Liver (tissue), 9 donors: ENCODE measurements around the gene IFT57. TPM values are rescaled to one million over a fixed set of nuclear protein-coding genes. Genes with fewer than 3 reads are reported as not detected.

Experiments
- DNase-seq: peaks from one replicate; pipeline ENCODE4 v3.0.0-alpha.2; 2017; ENCODE audit warnings: low spot score
- H3K27ac ChIP-seq, 2 donors: one replicate each; pipeline ENCODE4 v1.7.0; 2013; ENCODE audit warnings: inconsistent platforms in 2 of 2, low read length in 2 of 2, control low read depth in 1 of 2, low read depth in 1 of 2, mild to moderate bottlenecking in 1 of 2
- H3K27me3 ChIP-seq, 4 donors: one replicate each; pipeline versions ENCODE4 v1.6.1 to v1.7.0; 2013; ENCODE audit warnings: low read length in 3 of 4, inconsistent platforms in 1 of 4, mild to moderate bottlenecking in 1 of 4, moderate library complexity in 1 of 4; ENCODE audit not compliant: control insufficient read depth in 4 of 4, insufficient read depth in 4 of 4
- H3K36me3 ChIP-seq, 4 donors: one replicate each; pipeline versions ENCODE4 v1.6.1 to v1.7.0; 2013; ENCODE audit warnings: low read length in 3 of 4, mild to moderate bottlenecking in 3 of 4, low read depth in 1 of 4, moderate library complexity in 1 of 4; ENCODE audit not compliant: control insufficient read depth in 4 of 4, insufficient read depth in 3 of 4
- H3K4me1 ChIP-seq, 4 donors: one replicate each; pipeline versions ENCODE4 v1.6.1 to v1.7.0; 2013; ENCODE audit warnings: low read length in 3 of 4, mild to moderate bottlenecking in 3 of 4, moderate library complexity in 1 of 4; ENCODE audit not compliant: control insufficient read depth in 4 of 4, insufficient read depth in 4 of 4
- H3K4me3 ChIP-seq, 3 donors: one replicate each; pipeline versions ENCODE4 v1.6.1 to v1.7.0; 2013; ENCODE audit warnings: low read length in 3 of 3, control low read depth in 1 of 3, low read depth in 1 of 3, mild to moderate bottlenecking in 1 of 3
- H3K9ac ChIP-seq, 2 donors: one replicate each; pipeline ENCODE4 v1.7.0; 2013; ENCODE audit warnings: low read length in 2 of 2, mild to moderate bottlenecking in 2 of 2, moderate library complexity in 2 of 2, control low read depth in 1 of 2, low read depth in 1 of 2
- H3K9me3 ChIP-seq, 4 donors: one replicate each; pipeline versions ENCODE4 v1.6.1 to v1.7.0; 2013; ENCODE audit warnings: low read length in 3 of 4; ENCODE audit not compliant: control insufficient read depth in 4 of 4
- EGR1 ChIP-seq, 2 donors: IDR thresholded peaks; 2 replicates each; pipeline ENCODE4 v1.6.1; 2016 to 2018; ENCODE audit warnings: antibody characterized with exemption in 2 of 2, low read depth in 2 of 2
- FOXA1 ChIP-seq: IDR thresholded peaks from 2 replicates; pipeline ENCODE4 v1.6.1; 2016; ENCODE audit warnings: antibody characterized with exemption
- FOXA2 ChIP-seq: IDR thresholded peaks from 2 replicates; pipeline ENCODE4 v1.6.1; 2016; ENCODE audit warnings: antibody characterized with exemption
- GABPA ChIP-seq, 2 donors: IDR thresholded peaks in 1 of 2; conservative IDR thresholded peaks in 1 of 2; 2 replicates each; pipeline ENCODE4 v1.6.1; 2016; ENCODE audit warnings: antibody characterized with exemption in 2 of 2, mild to moderate bottlenecking in 1 of 2, moderate library complexity in 1 of 2
- HNF4A ChIP-seq, 2 donors: conservative IDR thresholded peaks; 2 replicates each; pipeline ENCODE4 v1.6.1; 2016; ENCODE audit warnings: antibody characterized with exemption in 2 of 2, mild to moderate bottlenecking in 2 of 2
- HNF4G ChIP-seq: IDR thresholded peaks from 2 replicates; pipeline ENCODE4 v1.6.1; 2016; ENCODE audit warnings: antibody characterized with exemption
- JUND ChIP-seq, 2 donors: IDR thresholded peaks; 2 replicates each; pipeline ENCODE4 v1.6.1; 2016; ENCODE audit warnings: antibody characterized with exemption in 2 of 2
- NR2F2 ChIP-seq: IDR thresholded peaks from 2 replicates; pipeline ENCODE4 v1.6.1; 2016; ENCODE audit warnings: antibody characterized with exemption
- RAD21 ChIP-seq, 2 donors: IDR thresholded peaks; 2 replicates each; pipeline ENCODE4 v1.6.1; 2016; ENCODE audit warnings: antibody characterized with exemption in 2 of 2, mild to moderate bottlenecking in 2 of 2
- REST ChIP-seq: IDR thresholded peaks from 2 replicates; pipeline ENCODE4 v1.6.1; 2016; ENCODE audit warnings: antibody characterized with exemption, mild to moderate bottlenecking
- RXRA ChIP-seq, 2 donors: IDR thresholded peaks; 2 replicates each; pipeline ENCODE4 v1.6.1; 2017 to 2018; ENCODE audit warnings: antibody characterized with exemption in 2 of 2, mild to moderate bottlenecking in 1 of 2
- SP1 ChIP-seq: IDR thresholded peaks from 2 replicates; pipeline ENCODE4 v1.6.1; 2018; ENCODE audit warnings: antibody characterized with exemption, mild to moderate bottlenecking
- TAF1 ChIP-seq: conservative IDR thresholded peaks from 2 replicates; pipeline ENCODE4 v1.6.1; 2016; ENCODE audit warnings: antibody characterized with exemption, mild to moderate bottlenecking
- YY1 ChIP-seq: IDR thresholded peaks from 2 replicates; pipeline ENCODE4 v1.6.1; 2016; ENCODE audit warnings: antibody characterized with exemption, mild to moderate bottlenecking
- ZBTB33 ChIP-seq: IDR thresholded peaks from 2 replicates; pipeline ENCODE4 v1.6.1; 2016; ENCODE audit warnings: antibody characterized with exemption
- WGBS: extraction: QIAGEN DNeasy Blood & Tissue Kit; methylation state at CpG from one replicate; pipeline ENCODE4 v1.1.7; 2013; 5-methylcytosine and 5-hydroxymethylcytosine counted together
- polyA plus RNA-seq, 2 donors: library from polyadenylated mRNA; stranded (reverse) in 1 of 2; unstranded in 1 of 2; fragments of 200-250 nt in 1 of 2; fragments of >200 nt in 1 of 2; fragmentation: Nextera tagmentation in 1 of 2; extraction: Ambion mirVana in 1 of 2; gene quantifications; one replicate each; pipeline versions ENCODE4 v1.2.1 to v1.2.3, GENCODE V29; 2013 to 2015
- total RNA-seq, 2 donors: library from RNA; depleted of rRNA; stranded (reverse); fragments of >200 nt; gene quantifications; one replicate each; pipeline ENCODE4 v1.2.3, GENCODE V29; 2014
- TF ChIP-seq, protein P1 (sequence below): fragments of 150-350 bp; IDR thresholded peaks from 2 replicates; pipeline ENCODE4 v1.5.1; 2017; ENCODE audit warnings: improper control_type of control experiment, low read depth, low read length; ENCODE audit not compliant: missing input control
- TF ChIP-seq, protein P2 (sequence below): IDR thresholded peaks from 2 replicates; pipeline ENCODE4 v1.6.1; 2016; ENCODE audit warnings: antibody characterized with exemption
- TF ChIP-seq, protein P3 (sequence below): IDR thresholded peaks from 2 replicates; pipeline ENCODE4 v1.6.1; 2016; ENCODE audit warnings: antibody characterized with exemption
- donor health status: healthy.
- donor health status: healthy.
- donor health status: healthy.
- donor health status: healthy.
- donor health status: healthy.

The IFT57 gene
- total and polyA plus RNA-seq, 4 donors, result 5.2 to 9.2 (median 7.3) TPM

DNA sequence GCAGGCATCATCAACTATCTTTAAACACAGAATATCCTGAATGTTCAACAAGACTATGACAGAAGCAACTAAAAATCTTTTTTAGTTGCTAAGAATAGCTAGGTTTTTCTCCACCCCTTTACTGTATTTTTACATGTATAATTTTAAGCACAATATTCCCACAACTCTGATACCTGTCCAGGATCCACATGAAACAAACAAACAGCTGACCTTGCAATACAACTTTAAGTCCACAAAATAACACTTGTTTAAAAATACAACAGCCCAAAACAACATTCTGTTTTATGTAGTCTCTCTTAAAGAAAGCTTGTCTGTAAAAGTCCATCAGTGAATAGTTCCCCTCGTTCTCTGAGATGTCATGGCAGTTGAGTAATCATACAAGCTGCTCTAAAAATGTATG lies 41.1 kb downstream of the IFT57 start:
- no peak overlapping the region for H3K9ac ChIP-seq
- no peaks in the 10 kb centered on the region for H3K27me3 ChIP-seq
- H3K27ac ChIP-seq, result no peak overlapping the region
- peaks cover 0 to 3% (median 0%) of the 10 kb centered on the region in 4 donors for H3K9me3 ChIP-seq
- no peaks in the 10 kb centered on the region for H3K4me1 ChIP-seq
- no peaks in the 10 kb centered on the region for H3K36me3 ChIP-seq
- no peak for DNase-seq
- TF ChIP-seq RXRA (IDR thresholded peaks at IDR 0.05) (no peak), HNF4A (conservative IDR thresholded peaks at IDR 0.05) (no peak), JUND (IDR thresholded peaks at IDR 0.05) (no peak), TAF1 (no peak), ZBTB33 (no peak), SP1 (no peak), REST (no peak), RAD21 (IDR thresholded peaks at IDR 0.05) (no peak), FOXA1 (no peak), EGR1 (IDR thresholded peaks at IDR 0.05; ENCODE audit: low read depth in 2 of 2) (no peak), FOXA2 (no peak), YY1 (no peak), NR2F2 (no peak), GABPA (IDR thresholded peaks at IDR 0.05 in 1 of 2, conservative IDR thresholded peaks at IDR 0.05 in 1 of 2) (no peak), HNF4G (no peak)
- TF ChIP-seq, protein P1, sequence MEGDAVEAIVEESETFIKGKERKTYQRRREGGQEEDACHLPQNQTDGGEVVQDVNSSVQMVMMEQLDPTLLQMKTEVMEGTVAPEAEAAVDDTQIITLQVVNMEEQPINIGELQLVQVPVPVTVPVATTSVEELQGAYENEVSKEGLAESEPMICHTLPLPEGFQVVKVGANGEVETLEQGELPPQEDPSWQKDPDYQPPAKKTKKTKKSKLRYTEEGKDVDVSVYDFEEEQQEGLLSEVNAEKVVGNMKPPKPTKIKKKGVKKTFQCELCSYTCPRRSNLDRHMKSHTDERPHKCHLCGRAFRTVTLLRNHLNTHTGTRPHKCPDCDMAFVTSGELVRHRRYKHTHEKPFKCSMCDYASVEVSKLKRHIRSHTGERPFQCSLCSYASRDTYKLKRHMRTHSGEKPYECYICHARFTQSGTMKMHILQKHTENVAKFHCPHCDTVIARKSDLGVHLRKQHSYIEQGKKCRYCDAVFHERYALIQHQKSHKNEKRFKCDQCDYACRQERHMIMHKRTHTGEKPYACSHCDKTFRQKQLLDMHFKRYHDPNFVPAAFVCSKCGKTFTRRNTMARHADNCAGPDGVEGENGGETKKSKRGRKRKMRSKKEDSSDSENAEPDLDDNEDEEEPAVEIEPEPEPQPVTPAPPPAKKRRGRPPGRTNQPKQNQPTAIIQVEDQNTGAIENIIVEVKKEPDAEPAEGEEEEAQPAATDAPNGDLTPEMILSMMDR, result no peak
- TF ChIP-seq, protein P2, sequence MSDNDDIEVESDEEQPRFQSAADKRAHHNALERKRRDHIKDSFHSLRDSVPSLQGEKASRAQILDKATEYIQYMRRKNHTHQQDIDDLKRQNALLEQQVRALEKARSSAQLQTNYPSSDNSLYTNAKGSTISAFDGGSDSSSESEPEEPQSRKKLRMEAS, result no peak
- TF ChIP-seq, protein P3, sequence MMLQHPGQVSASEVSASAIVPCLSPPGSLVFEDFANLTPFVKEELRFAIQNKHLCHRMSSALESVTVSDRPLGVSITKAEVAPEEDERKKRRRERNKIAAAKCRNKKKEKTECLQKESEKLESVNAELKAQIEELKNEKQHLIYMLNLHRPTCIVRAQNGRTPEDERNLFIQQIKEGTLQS, result no peak
- H3K4me3 ChIP-seq, result no peak overlapping the region
- WGBS, result 80% methylated on average over 1 of the region's 1 CpG
